Measurements from ENCODE around the gene OR51D1.

OR51D1 gene

GRCh38 chr11:4682623-4683419, 45.5 kb downstream of the OR51D1 start:
- Histone ChIP-seq H3K9me3 (ENCODE audit: insufficient read depth, low read depth, low read length) (no peaks in the 10 kb centered on the region), H4K20me1 (ENCODE audit: insufficient read depth, low read length, poor library complexity, severe bottlenecking) (no peaks in the 10 kb centered on the region), H3K27me3 (ENCODE audit: insufficient read depth, low read length, poor library complexity, severe bottlenecking) (no peaks in the 10 kb centered on the region), H3K4me2 (ENCODE audit: low read depth, low read length, poor library complexity, severe bottlenecking) (no peak overlapping the region), H3K4me1 (ENCODE audit: insufficient read depth, low read length, poor library complexity, severe bottlenecking) (no peaks in the 10 kb centered on the region), H2AFZ (ENCODE audit: low read length) (no peak overlapping the region), H3K9me2 (replicated peaks; ENCODE audit: low read depth, low read length) (no peaks in the 10 kb centered on the region), H3K9ac (ENCODE audit: low read depth, low read length, poor library complexity, severe bottlenecking) (no peak overlapping the region), H3F3A (ENCODE audit: low read depth) (no peaks in the 10 kb centered on the region), H3K4me3 (ENCODE audit: low read length, poor library complexity, severe bottlenecking) (no peak overlapping the region), H3K36me3 (ENCODE audit: insufficient read depth, low read length) (no peaks in the 10 kb centered on the region), H3K79me2 (ENCODE audit: insufficient read depth, low read length) (no peaks in the 10 kb centered on the region)
- TF ChIP-seq EZH2phosphoT487 (IDR thresholded peaks at IDR 0.05; ENCODE audit: borderline replicate concordance) (no peak), CTCF (conservative IDR thresholded peaks at IDR 0.05; ENCODE audit: low read length) (no peak)

GRCh38 chr11:4684631-4685285, 47.5 kb downstream of the OR51D1 start:
- no peaks in the 10 kb centered on the region for H3K9me2 ChIP-seq (replicated peaks; ENCODE audit: low read depth, low read length)
- no peaks in the 10 kb centered on the region for H4K20me1 ChIP-seq (ENCODE audit: insufficient read depth, low read length, poor library complexity, severe bottlenecking)
- no peak overlapping the region for H3K4me2 ChIP-seq (ENCODE audit: low read depth, low read length, poor library complexity, severe bottlenecking)
- H3K27me3 ChIP-seq (ENCODE audit: insufficient read depth, low read length, poor library complexity, severe bottlenecking), result no peaks in the 10 kb centered on the region
- H2AFZ ChIP-seq (ENCODE audit: low read length), result no peak overlapping the region
- no peaks in the 10 kb centered on the region for H3K9me3 ChIP-seq (ENCODE audit: insufficient read depth, low read depth, low read length)
- H3F3A ChIP-seq (ENCODE audit: low read depth), result no peaks in the 10 kb centered on the region
- H3K4me1 ChIP-seq (ENCODE audit: insufficient read depth, low read length, poor library complexity, severe bottlenecking), result no peaks in the 10 kb centered on the region
- H3K9ac ChIP-seq (ENCODE audit: low read depth, low read length, poor library complexity, severe bottlenecking), result no peak overlapping the region
- H3K4me3 ChIP-seq (ENCODE audit: low read length, poor library complexity, severe bottlenecking), result no peak overlapping the region
- TF ChIP-seq CTCF (conservative IDR thresholded peaks at IDR 0.05; ENCODE audit: low read length) (no peak), EZH2phosphoT487 (IDR thresholded peaks at IDR 0.05; ENCODE audit: borderline replicate concordance) (no peak)
- H3K36me3 ChIP-seq (ENCODE audit: insufficient read depth, low read length), result no peaks in the 10 kb centered on the region
- no peaks in the 10 kb centered on the region for H3K79me2 ChIP-seq (ENCODE audit: insufficient read depth, low read length)

Data from Loucy (cell line).